ENCODE results near the gene DDX17. TPM values are rescaled to one million over a fixed set of nuclear protein-coding genes. Genes with fewer than 3 reads are reported as not detected.
A peak's percentile ranks its signal among the peaks of the same experiment; 100 is the strongest.

The DDX17 gene
- total and polyA plus RNA-seq, 9 of the 15 experiments (the other 6 are each of a cell fraction or from before 2014, with no cell fraction given): 17.6 to 421 (median 189) TPM

DNA sequence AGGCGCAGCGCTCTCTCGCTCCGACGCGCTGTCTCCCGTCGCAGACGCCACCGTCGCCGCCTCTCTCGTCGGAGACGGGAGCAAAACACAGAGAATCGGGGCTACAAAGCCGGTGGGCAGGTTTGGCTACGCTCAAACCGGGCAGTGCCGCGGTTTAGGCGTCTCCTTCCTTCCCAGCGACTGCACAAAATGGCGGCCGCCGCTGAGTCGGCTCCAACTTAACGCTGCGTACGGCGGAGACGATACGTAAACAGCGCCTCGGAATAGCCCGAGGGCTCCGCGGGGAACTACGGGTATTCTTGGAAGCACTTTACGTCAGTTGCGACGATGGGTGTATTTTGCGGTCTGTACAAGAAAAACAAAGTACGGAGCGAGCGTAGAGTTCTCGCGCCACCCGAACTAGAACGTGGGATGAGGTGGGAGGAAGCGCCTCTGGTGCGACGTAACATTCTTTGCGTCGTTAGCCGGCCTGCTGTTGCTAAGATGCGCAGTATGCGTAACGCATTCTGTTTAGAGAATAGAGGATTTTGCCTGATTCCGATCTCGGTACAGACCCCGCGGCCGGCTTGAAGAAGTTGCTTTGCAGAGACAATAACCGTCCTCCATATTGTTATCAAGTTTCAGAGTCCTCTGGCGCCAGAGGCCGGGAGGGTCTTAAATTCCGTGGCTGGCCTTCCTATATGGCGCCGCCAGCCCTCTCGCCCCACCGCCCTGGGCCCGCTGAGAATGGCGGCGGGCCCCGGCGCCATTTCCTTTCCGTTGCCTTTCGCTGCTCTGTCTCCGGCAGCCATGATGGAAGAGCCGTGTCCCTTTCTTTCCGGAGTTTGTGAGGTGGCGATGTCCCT is at the start of gene DDX17 (continued):
- peak; percentile 57; the same call in 1 of the 2 replicates for TF ChIP-seq MBD2 (IDR thresholded peaks at IDR 0.05; ENCODE audit: borderline replicate concordance, low read depth)
- TF ChIP-seq TCF3 (CRISPR knock-in tag; IDR thresholded peaks at IDR 0.05): no peak
- TF ChIP-seq GATAD2B (IDR thresholded peaks at IDR 0.05; ENCODE audit: borderline replicate concordance): no peak
- TF ChIP-seq ERF (CRISPR knock-in tag; IDR thresholded peaks at IDR 0.05): 0 out of 2 replicates have a peak, but pooled peaks have one; percentile 18
- TF ChIP-seq MEF2A (IDR thresholded peaks at IDR 0.05; ENCODE audit: control insufficient read depth, low read depth, low read length): no peak
- no peak for TF ChIP-seq MCM5 (IDR thresholded peaks at IDR 0.05; ENCODE audit: low read depth)
- TF ChIP-seq, protein P1, sequence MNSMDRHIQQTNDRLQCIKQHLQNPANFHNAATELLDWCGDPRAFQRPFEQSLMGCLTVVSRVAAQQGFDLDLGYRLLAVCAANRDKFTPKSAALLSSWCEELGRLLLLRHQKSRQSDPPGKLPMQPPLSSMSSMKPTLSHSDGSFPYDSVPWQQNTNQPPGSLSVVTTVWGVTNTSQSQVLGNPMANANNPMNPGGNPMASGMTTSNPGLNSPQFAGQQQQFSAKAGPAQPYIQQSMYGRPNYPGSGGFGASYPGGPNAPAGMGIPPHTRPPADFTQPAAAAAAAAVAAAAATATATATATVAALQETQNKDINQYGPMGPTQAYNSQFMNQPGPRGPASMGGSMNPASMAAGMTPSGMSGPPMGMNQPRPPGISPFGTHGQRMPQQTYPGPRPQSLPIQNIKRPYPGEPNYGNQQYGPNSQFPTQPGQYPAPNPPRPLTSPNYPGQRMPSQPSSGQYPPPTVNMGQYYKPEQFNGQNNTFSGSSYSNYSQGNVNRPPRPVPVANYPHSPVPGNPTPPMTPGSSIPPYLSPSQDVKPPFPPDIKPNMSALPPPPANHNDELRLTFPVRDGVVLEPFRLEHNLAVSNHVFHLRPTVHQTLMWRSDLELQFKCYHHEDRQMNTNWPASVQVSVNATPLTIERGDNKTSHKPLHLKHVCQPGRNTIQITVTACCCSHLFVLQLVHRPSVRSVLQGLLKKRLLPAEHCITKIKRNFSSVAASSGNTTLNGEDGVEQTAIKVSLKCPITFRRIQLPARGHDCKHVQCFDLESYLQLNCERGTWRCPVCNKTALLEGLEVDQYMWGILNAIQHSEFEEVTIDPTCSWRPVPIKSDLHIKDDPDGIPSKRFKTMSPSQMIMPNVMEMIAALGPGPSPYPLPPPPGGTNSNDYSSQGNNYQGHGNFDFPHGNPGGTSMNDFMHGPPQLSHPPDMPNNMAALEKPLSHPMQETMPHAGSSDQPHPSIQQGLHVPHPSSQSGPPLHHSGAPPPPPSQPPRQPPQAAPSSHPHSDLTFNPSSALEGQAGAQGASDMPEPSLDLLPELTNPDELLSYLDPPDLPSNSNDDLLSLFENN (IDR thresholded peaks at IDR 0.05; ENCODE audit: low read depth in 2 of 2, low read length in 2 of 2): peak in 1 of 2 experiments; percentile 58; a peak in 1 of 4 replicates
- TF ChIP-seq POLR2A (conservative IDR thresholded peaks at IDR 0.05): peak; percentile 87
- TF ChIP-seq, protein P2, sequence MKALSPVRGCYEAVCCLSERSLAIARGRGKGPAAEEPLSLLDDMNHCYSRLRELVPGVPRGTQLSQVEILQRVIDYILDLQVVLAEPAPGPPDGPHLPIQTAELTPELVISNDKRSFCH (CRISPR knock-in tag; IDR thresholded peaks at IDR 0.05): no peak
- TF ChIP-seq, protein P2 (tag; IDR thresholded peaks at IDR 0.05): peak; percentile 84; the same call in 1 of the 2 replicates
- TF ChIP-seq NCOA6 (IDR thresholded peaks at IDR 0.05): no peak
- TF ChIP-seq, protein P3, sequence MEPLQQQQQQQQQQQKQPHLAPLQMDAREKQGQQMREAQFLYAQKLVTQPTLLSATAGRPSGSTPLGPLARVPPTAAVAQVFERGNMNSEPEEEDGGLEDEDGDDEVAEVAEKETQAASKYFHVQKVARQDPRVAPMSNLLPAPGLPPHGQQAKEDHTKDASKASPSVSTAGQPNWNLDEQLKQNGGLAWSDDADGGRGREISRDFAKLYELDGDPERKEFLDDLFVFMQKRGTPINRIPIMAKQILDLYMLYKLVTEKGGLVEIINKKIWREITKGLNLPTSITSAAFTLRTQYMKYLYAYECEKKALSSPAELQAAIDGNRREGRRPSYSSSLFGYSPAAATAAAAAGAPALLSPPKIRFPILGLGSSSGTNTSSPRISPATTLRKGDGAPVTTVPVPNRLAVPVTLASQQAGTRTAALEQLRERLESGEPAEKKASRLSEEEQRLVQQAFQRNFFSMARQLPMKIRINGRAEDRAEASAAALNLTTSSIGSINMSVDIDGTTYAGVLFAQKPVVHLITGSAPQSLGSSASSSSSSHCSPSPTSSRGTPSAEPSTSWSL (CRISPR knock-in tag; IDR thresholded peaks at IDR 0.05; ENCODE audit: borderline replicate concordance): no peak
- no peak for TF ChIP-seq PML (IDR thresholded peaks at IDR 0.05; ENCODE audit: low read length)
- TF ChIP-seq BHLHE40 (IDR thresholded peaks at IDR 0.05; ENCODE audit: low read length): no peak
- 0 out of 2 replicates have a peak, but pooled peaks have one; percentile 22 for TF ChIP-seq ZNF41 (CRISPR knock-in tag; conservative IDR thresholded peaks at IDR 0.05)
- no peak for TF ChIP-seq BDP1 (IDR thresholded peaks at IDR 0.05; ENCODE audit: insufficient read depth, insufficient read length)
- no peak; a peak in 1 of 4 replicates for TF ChIP-seq SIX5 (IDR thresholded peaks at IDR 0.05; ENCODE audit: borderline replicate concordance in 1 of 2, insufficient read depth in 1 of 2, low read depth in 1 of 2, low read length in 2 of 2)
- no peak; a peak in 1 of 4 replicates for TF ChIP-seq TBL1XR1 (IDR thresholded peaks at IDR 0.05; ENCODE audit: low read length in 2 of 2)
- TF ChIP-seq, protein P4, sequence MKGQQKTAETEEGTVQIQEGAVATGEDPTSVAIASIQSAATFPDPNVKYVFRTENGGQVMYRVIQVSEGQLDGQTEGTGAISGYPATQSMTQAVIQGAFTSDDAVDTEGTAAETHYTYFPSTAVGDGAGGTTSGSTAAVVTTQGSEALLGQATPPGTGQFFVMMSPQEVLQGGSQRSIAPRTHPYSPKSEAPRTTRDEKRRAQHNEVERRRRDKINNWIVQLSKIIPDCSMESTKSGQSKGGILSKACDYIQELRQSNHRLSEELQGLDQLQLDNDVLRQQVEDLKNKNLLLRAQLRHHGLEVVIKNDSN (CRISPR knock-in tag; IDR thresholded peaks at IDR 0.05): no peak
- peak; percentile 90 for TF ChIP-seq TAF7 (tag; IDR thresholded peaks at IDR 0.05)
- TF ChIP-seq TEAD1 (CRISPR knock-in tag; IDR thresholded peaks at IDR 0.05): peak; percentile 80 to 96
- no peak for TF ChIP-seq NCOA2 (IDR thresholded peaks at IDR 0.05; ENCODE audit: partially characterized antibody in 2 of 2)
- no peak for TF ChIP-seq MEIS2 (IDR thresholded peaks at IDR 0.05; ENCODE audit: partially characterized antibody)
